ENCODE data around the gene GNB1L. TPM values are rescaled to one million over a fixed set of nuclear protein-coding genes. Genes with fewer than 3 reads are reported as not detected.

GNB1L gene
- total and polyA plus RNA-seq, 9 of the 15 experiments (the other 6 are each of a cell fraction or from before 2014, with no cell fraction given) = 0.56 to 50.5 (median 10.2) TPM

- TF ChIP-seq MGA (IDR thresholded peaks at IDR 0.05) (peak; percentile 82), LEF1 (IDR thresholded peaks at IDR 0.05) (peak; percentile 83; the same call in 1 of the 2 replicates), CHCHD3 (CRISPR knock-in tag; IDR thresholded peaks at IDR 0.05) (no peak), TAF9B (IDR thresholded peaks at IDR 0.05; ENCODE audit: partially characterized antibody) (no peak), PRMT5 (CRISPR knock-in tag; IDR thresholded peaks at IDR 0.05) (no peak), SPI1 (IDR thresholded peaks at IDR 0.05; ENCODE audit: borderline replicate concordance, low read depth, low read length) (peak; percentile 52; the same call in 1 of the 2 replicates), FOXA1 (IDR thresholded peaks at IDR 0.05; ENCODE audit: borderline replicate concordance) (no peak), KAT8 (IDR thresholded peaks at IDR 0.05; ENCODE audit: low read depth) (no peak; the same call in 1 of the 2 replicates), IRF9 (tag; IDR thresholded peaks at IDR 0.05) (0 out of 2 replicates have a peak, but pooled peaks have one; percentile 10), ESRRB (CRISPR knock-in tag; IDR thresholded peaks at IDR 0.05; ENCODE audit: borderline replicate concordance) (no peak), POLR3A (IDR thresholded peaks at IDR 0.05; ENCODE audit: borderline replicate concordance, extremely low read depth, insufficient read depth, insufficient read length) (no peak), BRCA1 (IDR thresholded peaks at IDR 0.05) (no peak), BRCA1 (CRISPR knock-in tag; IDR thresholded peaks at IDR 0.05) (no peak), DACH1 (IDR thresholded peaks at IDR 0.05; ENCODE audit: partially characterized antibody) (no peak), KDM4B (IDR thresholded peaks at IDR 0.05; ENCODE audit: borderline replicate concordance in 2 of 2, low read depth in 1 of 2) (no peak), ZNF184 (CRISPR knock-in tag; IDR thresholded peaks at IDR 0.05) (no peak)
Measured at GRCh38 chr22:19760058-19760950, 94.4 kb downstream of the GNB1L start, which contains the start of gene TBX1 (continued).
